Transverse colon (tissue), 4 donors: Measurements from ENCODE around the gene ELAVL1. TPM values are rescaled to one million over a fixed set of nuclear protein-coding genes. Genes with fewer than 3 reads are reported as not detected.
A peak's percentile ranks its signal among the peaks of the same experiment; 100 is the strongest.

Source experiments
- DNase-seq: peaks from one replicate; pipeline ENCODE4 v3.0.0-alpha.2; 2019
- H3K27ac ChIP-seq, 4 donors: fragments of 200-600 bp; sonication (generic); 2 replicates each; pipeline ENCODE4 v1.5.1; 2016 to 2018; ENCODE audit warnings: inconsistent platforms in 4 of 4
- H3K27me3 ChIP-seq: fragments of 200-600 bp; sonication (generic); 2 replicates; pipeline ENCODE4 v1.5.1; 2017; ENCODE audit warnings: inconsistent platforms
- H3K36me3 ChIP-seq, 4 donors: fragments of 200-600 bp; sonication (generic); 2 replicates each; pipeline ENCODE4 v1.5.1; 2017 to 2019; ENCODE audit warnings: inconsistent platforms in 4 of 4
- H3K4me1 ChIP-seq, 4 donors: fragments of 200-600 bp; sonication (generic); 2 replicates each; pipeline ENCODE4 v1.5.1; 2017 to 2020; ENCODE audit warnings: inconsistent platforms in 4 of 4
- H3K4me3 ChIP-seq, 4 donors: fragments of 200-600 bp; sonication (generic); 1 replicate in 1 of 4; 2 replicates in 3 of 4; pipeline versions ENCODE4 v1.5.1 to v1.6.1; 2017 to 2019; ENCODE audit warnings: inconsistent platforms in 4 of 4
- H3K9me3 ChIP-seq, 2 donors: fragments of 200-600 bp; sonication (generic); 2 replicates each; pipeline ENCODE4 v1.5.1; 2017 to 2019; ENCODE audit warnings: inconsistent platforms in 2 of 2
- CTCF ChIP-seq, 5 experiments: fragments of 200-600 bp in 3 of 5; fragments of 450-650 bp in 2 of 5; sonication (generic) in 3 of 5; IDR thresholded peaks; 1 replicate in 2 of 5; 2 replicates in 3 of 5; pipeline ENCODE4 v1.5.1; 2016 to 2017; ENCODE audit warnings: antibody characterized with exemption in 5 of 5, inconsistent platforms in 3 of 5, mild to moderate bottlenecking in 2 of 5, moderate library complexity in 1 of 5
- EP300 ChIP-seq: sonication (generic); formaldehyde crosslinking; IDR thresholded peaks from one replicate; pipeline ENCODE4 v1.6.1; 2017; ENCODE audit warnings: antibody characterized with exemption, low read depth
- POLR2A ChIP-seq: fragments of 450-650 bp; IDR thresholded peaks from one replicate; pipeline ENCODE4 v1.6.1; 2016; ENCODE audit warnings: antibody characterized with exemption, mild to moderate bottlenecking, moderate library complexity
- POLR2AphosphoS5 ChIP-seq, 3 donors: sonication (generic); formaldehyde crosslinking; IDR thresholded peaks; one replicate each; pipeline ENCODE4 v1.6.1; 2016; ENCODE audit warnings: antibody characterized with exemption in 3 of 3
- WGBS, 2 donors: methylation state at CpG; one replicate each; pipeline ENCODE4 v1.1.5; 2018; ENCODE audit warnings: low coverage in 1 of 2; 5-methylcytosine and 5-hydroxymethylcytosine counted together
- in situ Hi-C, 4 donors: fragments of 200-750 bp; cut with MboI; loops; one replicate each; pipeline versions ENCODE4 v1.15.0 to v1.15.1; 2017; ENCODE audit warnings: low sequenced_read_pairs in 3 of 4, low pct_ligation_motif_present in 1 of 4, low pct_unique_long_range_greater_than_20kb in 1 of 4
- intact Hi-C: fragments of 100-400 bp; cut with DNase I; formaldehyde crosslinking; loops from one replicate; pipeline ENCODE4 v1.15.1; 2023; ENCODE audit warnings: low total_unique reads
- total RNA-seq, 4 donors: library from RNA; depleted of rRNA; stranded (reverse); fragments of >200 nt; gene quantifications; one replicate each; pipeline ENCODE4 v1.1.0, GENCODE V29; 2016

Gene ELAVL1
- total RNA-seq, 4 donors from 2014 or later = 11.9 to 101 (median 22.4) TPM

- H3K4me3 ChIP-seq = peak overlapping the region; percentile 0 to 41 (median 24)
- H3K27me3 ChIP-seq = peaks cover 59% of the 10 kb centered on the region
- intact Hi-C loops = no loop called here
- 5% methylated on average over 33 of the region's 71 CpGs; no CpG with 5 or more reads in 1 of the 2 donors for WGBS, 2 donors
- H3K4me1 ChIP-seq = peaks cover 28 to 58% (median 43%) of the 10 kb centered on the region in 4 donors
- peaks cover 0 to 9% (median 2%) of the 10 kb centered on the region in 4 donors for H3K36me3 ChIP-seq
- peak; percentile 69 for DNase-seq
- TF ChIP-seq CTCF (IDR thresholded peaks at IDR 0.05) (peak; percentile 29 to 61 (median 57)), EP300 (no peak)
- in situ Hi-C loops = no loop called here
- H3K27ac ChIP-seq = peak overlapping the region in 2 of 4 donors; percentile 9 to 56
- no peaks in the 10 kb centered on the region for H3K9me3 ChIP-seq
Measured at GRCh38 chr19:7917267-7918061, 88.0 kb downstream of the ELAVL1 start.

GRCh38 chr19:7916955-7917266 lies 88.5 kb downstream of the ELAVL1 start:
- H3K27me3 ChIP-seq = peaks cover 59% of the 10 kb centered on the region
- H3K27ac ChIP-seq = peak overlapping the region in 1 of 4 donors; percentile 56
- H3K4me1 ChIP-seq = peaks cover 25 to 52% (median 41%) of the 10 kb centered on the region in 4 donors
- in situ Hi-C loops (no loop called here), intact Hi-C loops (no loop called here)
- no peak for TF ChIP-seq POLR2A
- TF ChIP-seq POLR2AphosphoS5 (IDR thresholded peaks at IDR 0.05) = no peak
- TF ChIP-seq CTCF (IDR thresholded peaks at IDR 0.05) = no peak
- TF ChIP-seq EP300 = no peak
- H3K9me3 ChIP-seq = no peaks in the 10 kb centered on the region
- peak overlapping the region in 2 of 4 donors; percentile 33 to 41 for H3K4me3 ChIP-seq
- DNase-seq = no peak
- 6% methylated on average over 9 of the region's 12 CpGs; no CpG with 5 or more reads in 1 of the 2 donors for WGBS, 2 donors
- H3K36me3 ChIP-seq = peaks cover 0 to 11% (median 5%) of the 10 kb centered on the region in 4 donors

- Histone ChIP-seq H3K9me3 (no peaks in the 10 kb centered on the region), H3K36me3 (peaks cover 0 to 15% (median 8%) of the 10 kb centered on the region in 4 donors), H3K4me3 (peak overlapping the region in 3 of 4 donors; percentile 5 to 41 (median 33)), H3K27me3 (peaks cover 59% of the 10 kb centered on the region), H3K4me1 (peaks cover 19 to 46% (median 35%) of the 10 kb centered on the region in 4 donors), H3K27ac (peak overlapping the region in 1 of 4 donors; percentile 56)
- peak; percentile 50 for DNase-seq
- 3% methylated on average over 40 of the region's 104 CpGs; no CpG with 5 or more reads in 1 of the 2 donors for WGBS, 2 donors
- TF ChIP-seq POLR2A (no peak), EP300 (no peak), CTCF (IDR thresholded peaks at IDR 0.05) (no peak), POLR2AphosphoS5 (IDR thresholded peaks at IDR 0.05) (no peak)
- in situ Hi-C loops (no loop called here), intact Hi-C loops (no loop called here)
Measured at GRCh38 chr19:7916103-7916954, 89.1 kb downstream of the ELAVL1 start.
